Testis (tissue), 2 donors: Measurements from ENCODE around the gene ZNF777.

Experiments
- POLR2A ChIP-seq: fragments of 450-650 bp; IDR thresholded peaks from one replicate; pipeline ENCODE4 v1.6.1; 2017; ENCODE audit warnings: antibody characterized with exemption, mild to moderate bottlenecking, moderate library complexity
- TF ChIP-seq, protein P1 (sequence below), 3 experiments: fragments of 450-650 bp in 2 of 3; fragments of 200-600 bp in 1 of 3; sonication (generic) in 1 of 3; IDR thresholded peaks; one replicate each; pipeline ENCODE4 v1.5.1; 2016 to 2019; ENCODE audit warnings: antibody characterized with exemption in 3 of 3, mild to moderate bottlenecking in 2 of 3, moderate library complexity in 1 of 3

DNA sequence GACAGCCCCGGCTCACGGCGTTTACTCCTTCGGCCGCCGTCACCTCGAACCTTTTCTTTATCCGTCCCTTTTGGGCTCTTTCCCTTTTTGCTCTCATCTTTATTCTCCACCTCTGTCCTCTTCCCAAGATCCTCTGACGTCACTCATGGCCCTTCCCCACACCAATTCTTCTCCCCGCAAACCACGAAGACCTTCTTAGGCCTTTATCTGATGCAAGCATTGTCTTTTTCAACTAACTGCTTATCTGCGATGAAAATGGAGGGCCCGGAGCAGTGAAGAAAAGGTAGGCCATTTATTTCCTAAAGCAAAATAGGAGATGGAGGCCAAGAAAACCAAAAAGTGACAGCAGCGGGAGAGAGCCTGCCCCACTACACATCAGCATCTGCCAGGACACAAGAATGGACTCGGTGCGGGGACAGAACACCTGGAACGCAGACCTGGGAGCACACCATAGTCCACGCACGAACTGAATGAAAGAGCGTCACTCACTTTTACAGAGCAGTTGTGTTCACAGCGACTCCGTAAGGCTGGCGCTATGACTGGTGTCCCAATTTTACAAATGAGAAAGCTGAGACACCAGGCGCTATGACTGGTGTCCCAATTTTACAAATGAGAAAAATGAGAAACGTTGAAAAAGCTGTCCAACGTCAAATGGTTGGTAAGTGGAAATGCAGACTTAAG lies 45.3 kb downstream of the ZNF777 start:
- TF ChIP-seq, protein P1, sequence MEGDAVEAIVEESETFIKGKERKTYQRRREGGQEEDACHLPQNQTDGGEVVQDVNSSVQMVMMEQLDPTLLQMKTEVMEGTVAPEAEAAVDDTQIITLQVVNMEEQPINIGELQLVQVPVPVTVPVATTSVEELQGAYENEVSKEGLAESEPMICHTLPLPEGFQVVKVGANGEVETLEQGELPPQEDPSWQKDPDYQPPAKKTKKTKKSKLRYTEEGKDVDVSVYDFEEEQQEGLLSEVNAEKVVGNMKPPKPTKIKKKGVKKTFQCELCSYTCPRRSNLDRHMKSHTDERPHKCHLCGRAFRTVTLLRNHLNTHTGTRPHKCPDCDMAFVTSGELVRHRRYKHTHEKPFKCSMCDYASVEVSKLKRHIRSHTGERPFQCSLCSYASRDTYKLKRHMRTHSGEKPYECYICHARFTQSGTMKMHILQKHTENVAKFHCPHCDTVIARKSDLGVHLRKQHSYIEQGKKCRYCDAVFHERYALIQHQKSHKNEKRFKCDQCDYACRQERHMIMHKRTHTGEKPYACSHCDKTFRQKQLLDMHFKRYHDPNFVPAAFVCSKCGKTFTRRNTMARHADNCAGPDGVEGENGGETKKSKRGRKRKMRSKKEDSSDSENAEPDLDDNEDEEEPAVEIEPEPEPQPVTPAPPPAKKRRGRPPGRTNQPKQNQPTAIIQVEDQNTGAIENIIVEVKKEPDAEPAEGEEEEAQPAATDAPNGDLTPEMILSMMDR (IDR thresholded peaks at IDR 0.05): no peak
- TF ChIP-seq POLR2A: no peak
